HG03095 (cell line): ENCODE data around the gene RAP1GAP2.
"Not testable (repeated sequence)": the region's sequence is repeated elsewhere in the genome, so short reads cannot be mapped to it uniquely, and the experiment has no call there.

Experiments used
- ATAC-seq: cut with Tn5 transposase; IDR thresholded peaks from one replicate; pipeline ENCODE4 v1.9.1; 2021; ENCODE audit warnings: moderate library complexity; ENCODE audit not compliant: unreplicated experiment

The RAP1GAP2 gene

GRCh38 chr17:3034578-3034920 lies 238.3 kb downstream of the RAP1GAP2 start:
- ATAC-seq = no peak

GRCh38 chr17:3035256-3035967 lies 239.2 kb downstream of the RAP1GAP2 start:
- ATAC-seq = no peak

GRCh38 chr17:3035968-3036280 lies 239.7 kb downstream of the RAP1GAP2 start:
- ATAC-seq = no peak

GRCh38 chr17:3036800-3037199 lies 240.6 kb downstream of the RAP1GAP2 start:
- ATAC-seq = no peak

GRCh38 chr17:3037259-3037658 lies 241.0 kb downstream of the RAP1GAP2 start:
- no peak for ATAC-seq

GRCh38 chr17:3038941-3039340 lies 242.7 kb downstream of the RAP1GAP2 start:
- ATAC-seq = no peak

- ATAC-seq = no peak
These were observed 243.5 kb downstream of the RAP1GAP2 start for GRCh38 chr17:3039736-3040135.

- ATAC-seq = no peak
These were observed 244.6 kb downstream of the RAP1GAP2 start for GRCh38 chr17:3040882-3041281.

- ATAC-seq = no peak
These were observed 247.6 kb downstream of the RAP1GAP2 start for GRCh38 chr17:3043737-3044365.

- no peak for ATAC-seq
These were observed 250.5 kb downstream of the RAP1GAP2 start for GRCh38 chr17:3046753-3047152.

GRCh38 chr17:3048727-3049471 lies 252.7 kb downstream of the RAP1GAP2 start:
- peak; percentile 75 for ATAC-seq

- no peak for ATAC-seq
These were observed 253.6 kb downstream of the RAP1GAP2 start for GRCh38 chr17:3049705-3050295.

GRCh38 chr17:3054868-3055267 lies 258.6 kb downstream of the RAP1GAP2 start:
- not testable (repeated sequence) for ATAC-seq

GRCh38 chr17:3062824-3063377 lies 266.7 kb downstream of the RAP1GAP2 start:
- not testable (repeated sequence) for ATAC-seq

- ATAC-seq = not testable (repeated sequence)
These were observed 267.3 kb downstream of the RAP1GAP2 start, which contains the start of gene OR1D5 for GRCh38 chr17:3063507-3063906. Gene OR1D5, minus strand, starts transcription at chr17:3063607. Its CDS starts 0 bp downstream, at chr17:3063607.

GRCh38 chr17:3065192-3065591 lies 269.0 kb downstream of the RAP1GAP2 start:
- ATAC-seq = not testable (repeated sequence)

GRCh38 chr17:3073850-3074249 lies 277.6 kb downstream of the RAP1GAP2 start:
- not testable (repeated sequence) for ATAC-seq
